RWPE1 (cell line): ENCODE results near the gene ATP2B2.

Experiments used
- CTCF ChIA-PET: fragments of 350-600 bp; sonication (Branson Sonifier 250); formaldehyde crosslinking; extraction: SDS; loops from one replicate; lab custom pipeline; 2021; lab: Yijun Ruan, JAX
- POLR2A ChIA-PET: fragments of 400-600 bp; formaldehyde crosslinking; extraction: SDS; loops from one replicate; lab custom pipeline; 2020; ENCODE audit warnings: antibody characterized with exemption; ENCODE audit not compliant: low non-redundant PET; lab: Yijun Ruan, JAX
- DNase-seq: peaks from one replicate; pipeline ENCODE4 v3.0.0; 2012; ENCODE audit warnings: low spot score
- H3K27ac ChIP-seq: fragments of 450-650 bp; 2 replicates; pipeline ENCODE4 v1.5.1; 2017
- TF ChIP-seq, protein P1 (sequence below): fragments of 450-650 bp; conservative IDR thresholded peaks from 2 replicates; pipeline ENCODE4 v1.5.1; 2017; ENCODE audit warnings: low read depth, mild to moderate bottlenecking

Gene ATP2B2

DNA sequence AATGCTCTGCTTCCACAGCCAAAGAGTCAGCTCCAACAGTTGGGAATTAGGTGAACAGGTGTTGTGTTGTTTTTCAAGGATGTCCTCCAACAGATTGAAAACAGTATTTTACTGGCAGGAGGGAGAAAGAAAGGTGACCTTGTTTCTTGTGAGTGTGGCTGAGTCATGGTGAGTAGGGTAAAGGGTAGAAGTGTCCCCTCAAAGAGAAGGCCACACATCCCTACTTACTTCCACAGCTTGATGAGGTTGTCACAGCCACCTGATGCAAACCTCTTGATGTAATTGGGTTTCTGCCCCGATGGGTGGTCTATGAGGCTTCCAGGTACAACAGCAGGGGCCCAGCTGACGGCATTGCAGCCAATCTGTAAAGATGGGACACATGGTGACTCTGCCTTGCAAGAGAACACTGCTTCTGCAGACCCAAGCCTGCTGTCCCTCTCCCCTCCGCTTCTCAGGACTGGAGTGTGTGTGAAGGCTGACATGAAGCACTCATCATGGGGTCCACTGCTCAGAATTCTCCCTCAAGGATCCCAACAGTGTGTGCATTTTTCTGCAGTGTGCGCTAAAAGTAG is 200.0 kb downstream of the ATP2B2 start:
- DNase-seq, result no peak
- CTCF ChIA-PET, result interaction anchor here (0.6 kb wide), 1 partner anchor 468 kb away, joined by 6 read pairs; no protein-coding TSS in a partner anchor
- H3K27ac ChIP-seq, result no peak overlapping the region
- POLR2A ChIA-PET, result no interaction called here
- TF ChIP-seq, protein P1, sequence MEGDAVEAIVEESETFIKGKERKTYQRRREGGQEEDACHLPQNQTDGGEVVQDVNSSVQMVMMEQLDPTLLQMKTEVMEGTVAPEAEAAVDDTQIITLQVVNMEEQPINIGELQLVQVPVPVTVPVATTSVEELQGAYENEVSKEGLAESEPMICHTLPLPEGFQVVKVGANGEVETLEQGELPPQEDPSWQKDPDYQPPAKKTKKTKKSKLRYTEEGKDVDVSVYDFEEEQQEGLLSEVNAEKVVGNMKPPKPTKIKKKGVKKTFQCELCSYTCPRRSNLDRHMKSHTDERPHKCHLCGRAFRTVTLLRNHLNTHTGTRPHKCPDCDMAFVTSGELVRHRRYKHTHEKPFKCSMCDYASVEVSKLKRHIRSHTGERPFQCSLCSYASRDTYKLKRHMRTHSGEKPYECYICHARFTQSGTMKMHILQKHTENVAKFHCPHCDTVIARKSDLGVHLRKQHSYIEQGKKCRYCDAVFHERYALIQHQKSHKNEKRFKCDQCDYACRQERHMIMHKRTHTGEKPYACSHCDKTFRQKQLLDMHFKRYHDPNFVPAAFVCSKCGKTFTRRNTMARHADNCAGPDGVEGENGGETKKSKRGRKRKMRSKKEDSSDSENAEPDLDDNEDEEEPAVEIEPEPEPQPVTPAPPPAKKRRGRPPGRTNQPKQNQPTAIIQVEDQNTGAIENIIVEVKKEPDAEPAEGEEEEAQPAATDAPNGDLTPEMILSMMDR, result no peak

DNA sequence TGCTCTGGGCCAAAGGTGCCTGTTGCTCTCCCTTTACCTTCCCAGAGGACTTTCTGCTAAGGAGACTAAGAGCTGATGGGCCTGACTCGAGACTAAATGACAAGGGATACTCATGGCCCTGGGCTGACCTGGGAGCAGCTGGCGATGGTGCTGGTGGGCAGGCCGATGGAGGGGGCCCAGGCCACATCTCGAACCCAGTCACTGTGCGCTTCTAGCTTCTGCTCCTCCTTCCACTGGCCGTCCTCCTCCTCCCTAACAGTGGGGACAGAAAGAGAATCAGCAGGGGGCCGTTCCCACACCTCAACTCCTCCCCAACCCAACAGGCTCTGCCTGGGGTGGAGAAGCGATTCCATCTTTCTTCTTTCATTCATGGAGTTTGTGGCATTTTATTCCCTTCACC is 200.5 kb downstream of the ATP2B2 start:
- H3K27ac ChIP-seq, result no peak overlapping the region
- DNase-seq, result no peak
- TF ChIP-seq, protein P1, result no peak
- ChIA-PET CTCF (interaction anchor here (0.6 to 0.7 kb wide), 2 partner anchors 468 to 896 kb away, joined by 3 to 6 read pairs; no protein-coding TSS in a partner anchor), POLR2A (no interaction called here)

- no peak for DNase-seq
- H3K27ac ChIP-seq, result no peak overlapping the region
- CTCF ChIA-PET, result interaction anchor here (0.7 kb wide), 1 partner anchor 18 kb away, joined by 3 read pairs; no protein-coding TSS in a partner anchor
- TF ChIP-seq, protein P1, result no peak
- POLR2A ChIA-PET, result no interaction called here
Measured at GRCh38 chr3:10303785-10304184, 201.6 kb downstream of the ATP2B2 start.

DNA sequence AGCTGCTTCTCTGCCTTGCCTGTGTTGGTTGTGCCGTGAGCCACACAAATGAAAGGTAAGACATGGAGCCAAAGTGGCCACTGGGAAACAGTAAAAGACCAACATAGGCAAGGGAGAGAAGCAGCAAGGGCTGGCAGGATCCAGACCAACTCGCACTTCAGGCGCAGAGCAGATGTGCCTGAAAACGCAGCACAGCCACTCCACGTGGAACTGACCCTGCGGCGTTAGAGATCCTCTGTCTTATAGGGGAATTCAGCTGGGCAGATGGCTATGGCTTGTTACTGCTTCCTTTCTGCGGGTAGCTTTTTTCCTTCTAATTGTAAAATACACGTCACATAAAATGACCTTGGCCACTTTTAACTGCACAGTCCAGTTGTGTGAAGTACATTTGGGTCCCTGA is 202.3 kb downstream of the ATP2B2 start:
- H3K27ac ChIP-seq, result no peak overlapping the region
- TF ChIP-seq, protein P1, result no peak
- no peak for DNase-seq
- POLR2A ChIA-PET, result no interaction called here
- CTCF ChIA-PET, result interaction anchor here (0.7 kb wide), 2 partner anchors 19 to 22 kb away, joined by 3 read pairs; no protein-coding TSS in a partner anchor

DNA sequence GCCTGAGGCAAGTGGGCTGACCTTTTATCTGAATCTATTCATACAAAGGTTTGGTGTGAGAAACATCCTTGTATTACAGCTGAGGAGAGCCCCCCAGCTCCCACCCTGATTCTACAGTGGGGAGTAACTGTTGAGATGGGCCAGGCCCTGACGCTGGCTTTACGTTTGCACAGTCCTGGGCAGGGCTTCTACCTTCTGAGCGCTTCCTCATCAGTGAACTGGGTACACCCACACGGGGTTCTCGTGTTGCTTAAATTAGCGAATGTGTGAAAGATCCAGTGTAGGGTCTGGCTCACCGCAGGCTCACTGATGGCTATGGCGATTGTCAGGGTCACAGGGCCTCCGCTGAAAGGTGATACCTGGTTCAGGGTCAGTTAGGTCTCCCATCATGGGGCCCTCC is 205.3 kb downstream of the ATP2B2 start:
- no peak for DNase-seq
- TF ChIP-seq, protein P1, result no peak
- POLR2A ChIA-PET, result no interaction called here
- no peak overlapping the region for H3K27ac ChIP-seq
- CTCF ChIA-PET, result no interaction called here

GRCh38 chr3:10299679-10300078 is 205.7 kb downstream of the ATP2B2 start:
- POLR2A ChIA-PET, result no interaction called here
- H3K27ac ChIP-seq, result no peak overlapping the region

More at GRCh38 chr3:10299679-10300078, 205.7 kb downstream of the ATP2B2 start:
- CTCF ChIA-PET, result no interaction called here
- DNase-seq, result no peak
- TF ChIP-seq, protein P1, result no peak
